ENCODE results near the gene CCNQ.

GRCh38 chrX:153590961-153591956 is 7.7 kb downstream of the CCNQ start:
- TF ChIP-seq ZFX (IDR thresholded peaks at IDR 0.05; ENCODE audit: borderline replicate concordance) (no peak), CTCF (IDR thresholded peaks at IDR 0.05) (no peak)
